GM19239 (cell line): ENCODE measurements around the gene PTPRT.

Source experiments
- DNase-seq: peaks from one replicate; pipeline ENCODE4 v3.0.0; 2011; ENCODE audit warnings: low spot score; ENCODE audit not compliant: insufficient read length
- FAIRE-seq: peaks from 2 replicates; lab custom pipeline; 2011; peaks lifted over from hg19 to GRCh38; lab: Jason Lieb, UNC

The PTPRT gene

GRCh38 chr20:42080956-42081355 lies 1108.8 kb downstream of the PTPRT start:
- DNase-seq (no peak), FAIRE-seq (no peak)

DNA sequence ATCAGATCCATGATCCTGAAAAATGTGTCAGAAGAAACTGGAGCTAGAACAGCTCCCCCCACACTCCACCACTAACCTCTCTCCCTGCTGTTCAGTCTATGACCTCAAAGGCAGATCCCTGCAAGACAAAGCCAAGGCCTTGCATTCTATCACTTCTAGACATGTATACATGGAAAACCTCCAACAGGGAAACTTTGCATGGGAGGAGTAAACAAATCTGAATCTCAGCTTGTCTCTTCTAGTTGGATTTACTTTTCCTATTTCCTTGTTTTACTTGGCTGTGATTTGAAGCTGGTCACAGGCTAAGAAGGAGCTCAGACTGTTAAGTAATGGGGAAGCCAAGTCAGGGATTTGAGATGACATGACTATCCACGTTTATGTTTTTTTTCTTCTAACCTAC lies 1114.8 kb downstream of the PTPRT start:
- DNase-seq (no peak), FAIRE-seq (no peak)

DNA sequence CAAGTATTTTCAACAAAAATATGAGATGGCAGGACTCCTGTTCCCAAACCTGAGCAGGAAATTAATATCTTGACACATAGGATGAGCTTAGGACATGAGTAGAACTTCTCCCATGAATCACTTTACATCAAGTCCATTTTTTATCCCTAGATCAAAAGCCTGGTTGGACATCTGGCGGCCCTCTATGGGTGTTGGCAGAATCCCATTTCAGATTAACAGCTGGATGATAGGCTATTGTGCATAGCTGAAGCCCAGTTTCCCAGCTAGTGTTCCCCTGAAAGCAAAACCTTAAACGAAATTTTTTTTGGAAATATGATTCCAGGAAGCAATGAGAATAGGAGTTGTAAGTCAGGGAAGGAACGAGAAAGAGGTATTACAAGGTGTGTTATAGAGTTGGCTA lies 1122.1 kb downstream of the PTPRT start:
- FAIRE-seq: no peak
- no peak for DNase-seq

DNA sequence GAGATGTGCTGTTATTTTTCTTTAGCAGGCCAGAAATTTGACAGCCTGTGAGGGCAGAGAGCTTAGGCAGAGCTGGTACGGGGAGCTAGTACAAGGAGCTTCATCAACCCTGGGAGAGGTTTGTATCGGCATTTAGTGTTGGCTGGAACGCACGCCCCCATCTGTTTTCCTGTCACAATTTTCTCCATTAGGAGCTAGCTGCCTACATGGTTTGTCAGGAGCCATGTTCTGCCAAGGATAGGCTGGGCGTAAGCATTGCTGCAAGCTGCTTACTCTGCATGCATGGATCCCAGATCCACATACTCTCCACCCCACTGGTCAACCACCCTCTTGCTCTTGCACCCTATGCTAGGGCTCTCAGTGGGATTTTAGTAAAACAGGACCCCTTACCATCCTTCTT lies 1122.5 kb downstream of the PTPRT start:
- FAIRE-seq: no peak
- no peak for DNase-seq

- DNase-seq: no peak
- no peak for FAIRE-seq
These were observed 1126.6 kb downstream of the PTPRT start for GRCh38 chr20:42063141-42063540.

GRCh38 chr20:42053350-42053749 lies 1136.4 kb downstream of the PTPRT start:
- FAIRE-seq: no peak

DNA sequence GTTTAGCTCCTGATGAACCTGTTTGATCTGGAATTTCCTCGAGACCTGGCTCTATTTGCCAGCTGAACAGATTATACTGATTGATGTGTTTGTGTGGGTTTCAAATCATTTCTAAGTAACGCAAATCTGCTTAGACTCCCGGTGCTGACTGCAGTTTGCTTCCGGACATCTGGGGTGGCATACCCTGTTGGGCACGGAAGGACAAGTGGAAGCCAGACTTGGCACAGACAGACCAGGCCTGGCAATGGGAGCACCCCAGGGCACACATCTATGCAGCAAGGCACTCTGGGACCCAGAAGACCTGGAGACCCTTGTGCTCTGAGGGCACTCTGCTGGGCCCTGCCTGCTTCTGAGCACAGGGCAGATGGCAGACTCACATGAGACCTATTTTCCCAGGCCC lies 1137.8 kb downstream of the PTPRT start:
- no peak for DNase-seq
- no peak for FAIRE-seq

More at GRCh38 chr20:42053350-42053749, 1136.4 kb downstream of the PTPRT start:
- no peak for DNase-seq

DNA sequence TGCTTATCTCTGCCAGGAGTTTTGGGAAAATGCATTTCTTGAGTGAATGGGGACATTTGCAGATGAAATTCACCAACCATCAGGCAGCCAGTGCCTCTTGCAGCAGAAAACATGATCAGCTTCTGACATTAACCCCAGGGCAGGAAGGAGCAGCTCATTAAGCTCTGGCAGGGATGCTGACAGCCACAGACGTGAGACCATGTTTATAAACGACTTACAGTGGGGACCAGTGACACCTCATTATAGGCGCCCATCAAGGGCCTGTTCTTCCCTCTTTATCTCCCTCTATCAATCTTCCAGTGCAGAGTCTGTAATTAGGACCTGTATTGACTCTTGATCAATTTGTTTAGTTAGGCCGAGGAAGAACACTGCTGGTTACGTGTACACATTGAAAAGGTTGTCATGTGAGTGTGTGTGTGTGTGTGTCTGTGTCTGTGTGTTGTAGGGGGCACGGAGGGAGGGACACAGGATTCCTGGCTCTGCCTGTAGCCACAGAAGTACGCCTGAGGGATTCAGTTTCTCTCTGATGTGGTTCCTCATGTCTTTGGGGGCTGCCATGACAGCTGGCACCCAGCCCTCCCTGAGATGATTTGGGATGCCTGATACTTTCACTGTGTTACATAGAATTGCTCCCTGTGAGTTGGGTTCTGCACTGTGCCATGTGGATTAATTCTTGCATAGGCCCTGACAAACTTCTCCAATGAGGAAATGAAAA lies 1143.2 kb downstream of the PTPRT start:
- no peak for FAIRE-seq
- DNase-seq: no peak

DNA sequence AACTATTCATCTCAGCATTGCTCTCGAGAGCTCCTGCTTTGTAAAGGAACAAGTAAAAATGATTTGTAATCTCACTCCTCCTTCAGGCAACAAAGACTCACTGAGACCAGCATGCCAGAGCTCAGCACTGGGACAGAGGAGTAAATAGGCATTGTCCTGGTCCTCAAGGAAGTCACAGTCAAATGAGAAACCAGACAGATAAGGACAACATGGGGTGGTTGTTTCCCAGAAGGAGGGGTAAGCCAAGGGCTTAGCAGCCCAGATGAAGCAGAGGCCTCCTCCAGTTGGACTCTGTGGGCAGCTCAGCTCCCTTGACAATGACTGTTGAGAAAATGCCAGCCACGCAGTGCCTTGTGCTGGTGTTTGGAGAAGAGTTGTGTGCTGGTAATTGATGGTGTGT lies 1145.8 kb downstream of the PTPRT start:
- FAIRE-seq (no peak), DNase-seq (no peak)

DNA sequence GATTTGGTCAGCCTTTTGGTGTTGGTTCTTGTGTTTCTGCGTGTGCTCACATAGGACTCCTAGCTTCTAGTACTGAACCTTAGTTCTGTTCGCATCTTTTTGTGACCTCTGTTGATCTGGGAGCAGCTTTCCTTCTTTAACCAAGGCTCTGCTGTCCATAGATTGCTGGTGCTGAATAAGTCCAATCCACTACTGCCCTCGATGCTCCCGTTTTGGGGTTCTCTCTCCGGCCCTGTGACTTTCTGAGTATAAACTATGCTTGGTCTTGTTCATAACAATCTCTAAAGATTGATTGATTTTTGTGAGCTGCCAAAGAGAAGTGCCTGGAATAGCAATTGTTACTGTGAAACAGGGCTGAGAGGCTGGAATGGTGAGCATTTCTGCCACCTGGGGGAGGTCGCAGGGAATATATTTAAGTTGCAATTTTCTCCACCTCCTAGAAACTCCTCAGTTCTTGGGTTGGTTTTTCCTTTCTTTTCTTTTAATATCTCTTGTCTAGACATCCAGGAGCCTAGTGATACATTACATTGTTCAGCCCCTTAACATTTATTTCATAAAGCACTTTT lies 1148.6 kb downstream of the PTPRT start:
- FAIRE-seq: no peak
- no peak for DNase-seq

DNA sequence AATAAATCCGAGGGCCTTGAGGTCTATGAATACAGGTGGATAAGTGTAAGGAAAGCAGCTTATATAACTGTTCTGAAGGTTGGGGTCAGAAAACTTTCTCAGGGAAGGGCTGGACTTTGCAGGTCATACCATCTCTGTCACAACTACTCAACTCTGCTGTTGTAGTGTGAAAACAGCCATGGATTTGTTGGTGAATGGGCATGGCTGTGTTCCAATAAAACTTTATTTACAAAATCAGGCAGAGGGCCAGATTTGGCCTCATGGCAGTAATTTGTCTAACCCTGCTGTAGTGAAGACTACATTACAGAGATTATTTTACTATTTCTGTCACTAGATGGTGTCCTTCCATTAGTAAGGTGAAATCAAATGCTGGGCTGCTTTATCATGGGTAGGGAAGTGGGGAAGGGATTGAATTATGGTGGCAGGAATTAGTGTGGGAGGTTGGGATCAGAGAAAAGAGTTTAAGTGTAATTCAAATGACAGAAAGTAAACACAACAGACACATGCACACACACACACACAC lies 1161.9 kb downstream of the PTPRT start:
- no peak for FAIRE-seq
- no peak for DNase-seq

DNA sequence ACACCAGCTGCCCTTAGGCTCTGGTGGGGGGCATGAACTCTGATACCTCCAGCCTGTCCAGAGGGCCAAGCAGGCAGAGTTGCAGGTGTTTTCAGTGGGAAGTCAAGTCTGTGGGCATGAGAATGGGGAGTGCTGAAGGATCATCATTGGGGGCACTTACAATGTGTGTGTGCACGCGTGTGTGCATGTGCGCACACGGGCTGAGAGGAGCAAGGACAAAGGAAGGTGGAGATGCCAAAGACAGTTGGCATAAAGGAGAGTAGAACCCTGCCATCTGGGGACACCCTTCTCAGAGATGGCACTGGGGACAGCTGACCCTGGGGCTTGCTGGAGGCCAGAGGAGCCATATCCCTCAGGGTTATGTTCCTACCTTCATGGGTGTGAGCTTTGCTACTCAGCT lies 1163.1 kb downstream of the PTPRT start:
- FAIRE-seq: no peak
- DNase-seq: no peak

DNA sequence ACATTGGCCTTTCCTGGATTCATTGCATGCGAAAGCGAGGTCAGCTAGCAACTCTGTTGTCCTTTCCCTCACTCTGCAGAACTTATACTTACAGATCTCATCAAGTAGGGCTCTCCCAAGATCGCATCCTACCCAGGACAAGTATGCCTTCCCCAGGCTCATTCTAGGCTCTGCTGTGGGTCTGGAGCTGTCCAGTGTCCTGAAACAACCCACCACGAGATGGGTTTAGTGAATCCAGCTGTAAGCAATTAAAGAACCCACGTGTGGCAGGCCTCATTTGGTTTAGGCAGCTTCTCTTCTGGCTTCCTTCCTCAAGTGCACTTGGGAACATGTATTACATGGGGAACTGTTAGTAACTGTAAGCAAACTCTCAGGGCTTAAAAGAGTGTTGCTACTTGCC lies 1165.1 kb downstream of the PTPRT start:
- DNase-seq (no peak), FAIRE-seq (no peak)
